ENCODE measurements around the gene MMAB.

MMAB gene

GRCh38 chr12:109557805-109558204 lies 15.5 kb downstream of the MMAB start:
- no peak for DNase-seq

GRCh38 chr12:109557200-109557599 lies 16.1 kb downstream of the MMAB start:
- DNase-seq: no peak

GRCh38 chr12:109555431-109556315 lies 17.6 kb downstream of the MMAB start:
- DNase-seq: no peak

DNA sequence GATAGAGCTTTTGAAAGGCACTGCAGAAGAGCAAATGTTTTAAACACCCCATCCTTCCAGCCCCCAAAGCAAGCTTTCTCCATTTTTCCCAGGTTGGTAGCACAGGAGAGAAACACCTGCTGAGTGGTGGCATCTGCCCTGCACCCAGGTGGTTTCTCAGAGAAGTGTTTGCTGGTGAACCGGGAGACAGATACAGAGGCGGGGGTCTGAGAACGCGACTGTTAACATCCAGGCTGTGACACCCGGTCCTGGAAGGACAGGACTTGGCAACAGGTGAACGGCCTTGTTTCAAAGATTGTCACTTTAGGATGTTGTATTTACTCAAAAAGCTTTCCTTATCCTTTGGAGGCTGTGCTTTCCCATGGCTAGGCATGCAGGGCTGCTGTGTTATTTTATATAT lies 18.5 kb downstream of the MMAB start:
- no peak for DNase-seq

GRCh38 chr12:109553906-109554500 lies 19.3 kb downstream of the MMAB start:
- no peak for DNase-seq

DNA sequence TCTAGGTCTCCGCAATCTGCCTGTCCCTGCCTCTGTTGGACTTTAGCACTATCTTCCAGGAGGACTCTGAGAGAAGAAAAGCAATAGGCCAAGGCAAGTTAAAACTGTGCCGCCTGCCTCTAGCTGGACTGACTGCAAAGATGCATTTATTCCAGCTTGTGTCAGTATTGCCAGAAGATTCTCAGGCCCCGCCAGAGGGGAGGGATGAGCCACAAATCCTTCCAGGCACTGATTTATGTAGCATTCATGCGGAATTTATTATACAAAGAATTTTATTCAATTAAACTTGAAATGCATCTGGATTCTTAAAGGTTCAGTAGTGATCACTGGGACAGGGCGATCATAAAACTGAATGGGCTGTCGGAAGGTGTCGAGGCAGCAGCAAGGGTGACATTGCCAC lies 19.8 kb downstream of the MMAB start:
- no peak for DNase-seq

GRCh38 chr12:109552971-109553370 lies 20.3 kb downstream of the MMAB start:
- no peak for DNase-seq

DNA sequence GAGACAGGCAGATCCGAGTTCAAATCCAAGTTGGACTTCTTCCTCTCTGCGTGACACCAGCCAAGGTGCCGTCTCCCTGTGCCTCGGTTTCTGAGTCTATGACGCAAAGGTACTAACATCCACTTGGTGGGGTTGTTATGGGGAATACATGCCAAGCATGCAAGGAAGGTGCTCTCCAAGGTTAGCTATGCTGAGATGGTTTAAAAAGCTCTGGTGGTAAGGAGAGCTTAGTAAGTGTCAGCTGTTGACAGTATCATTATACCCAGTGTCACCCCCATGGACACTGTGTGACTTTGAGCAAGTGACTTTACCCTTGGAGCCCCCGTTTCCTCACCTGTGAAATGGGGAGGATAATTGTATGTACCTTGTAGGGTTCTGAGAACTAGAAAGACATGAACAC lies 22.2 kb downstream of the MMAB start:
- no peak for DNase-seq

DNA sequence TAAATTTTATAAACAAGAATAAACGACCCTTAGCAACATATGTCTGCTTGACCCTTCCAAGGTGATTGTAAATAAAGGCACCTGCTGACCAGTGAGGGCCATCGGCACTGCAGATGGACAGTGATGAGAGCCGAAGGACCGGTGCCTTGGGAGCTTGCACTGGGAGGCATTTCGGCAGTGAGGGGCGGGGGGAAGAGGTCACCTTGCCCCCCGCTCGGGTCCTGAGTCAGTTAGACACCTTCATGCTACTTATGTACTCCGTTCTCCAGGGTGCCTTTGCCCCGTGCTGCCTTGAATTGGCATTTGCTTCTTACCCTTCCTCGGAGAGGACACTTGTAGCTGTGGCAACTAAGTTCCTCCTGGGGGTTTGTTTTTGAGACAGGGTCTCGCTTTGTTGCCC lies 23.0 kb downstream of the MMAB start:
- DNase-seq: no peak

DNA sequence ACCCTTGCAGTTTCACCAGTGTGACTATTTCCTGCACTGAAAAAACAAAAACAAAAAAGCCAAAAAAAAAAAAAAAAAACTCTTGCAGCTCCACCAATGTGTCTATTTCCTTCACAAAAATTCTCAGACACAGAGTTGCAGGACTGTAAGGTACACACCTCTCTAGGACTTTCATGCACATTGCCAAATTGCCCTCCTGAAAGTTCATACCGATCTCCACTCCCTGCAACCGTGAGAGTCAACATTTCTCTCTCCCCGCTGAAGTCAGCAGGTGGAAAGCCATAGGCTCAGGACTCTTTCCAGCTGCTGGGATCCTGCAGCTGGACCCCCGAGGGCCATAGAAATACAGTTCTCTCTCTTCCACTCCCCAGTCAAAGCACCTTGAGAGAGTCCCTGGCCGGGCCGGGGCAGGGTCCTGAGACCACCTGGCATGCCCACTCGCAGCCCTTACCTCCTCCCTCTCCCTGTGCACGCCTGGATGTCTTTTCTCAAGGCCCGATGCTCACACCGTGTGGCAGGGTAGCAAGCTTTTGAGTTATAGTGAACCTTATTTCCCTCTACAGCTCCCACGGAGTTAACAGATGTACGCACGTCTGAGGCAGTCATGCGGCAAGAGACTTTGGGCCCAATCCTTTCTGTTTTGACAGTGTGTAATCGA lies 23.6 kb downstream of the MMAB start:
- no peak for DNase-seq

DNA sequence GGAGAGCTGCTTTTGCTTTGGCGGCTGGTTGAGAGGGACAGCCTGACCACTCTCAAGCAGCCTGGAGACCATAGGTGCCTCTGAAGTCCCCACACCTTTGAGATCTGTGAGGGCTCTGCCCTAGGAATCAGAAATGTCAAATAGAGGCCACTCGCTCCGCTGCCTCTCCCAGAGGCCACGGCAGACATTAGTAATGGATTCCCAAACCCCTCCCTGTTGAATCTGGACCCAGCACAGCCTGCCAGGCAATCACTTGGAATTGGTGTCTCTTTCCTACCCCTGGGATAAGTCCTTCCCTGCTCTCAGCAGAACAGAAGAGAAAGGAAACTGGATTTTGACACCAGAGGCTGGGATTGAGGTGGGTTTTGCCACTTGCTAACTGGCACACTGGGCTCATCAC lies 25.0 kb downstream of the MMAB start:
- DNase-seq: no peak

DNA sequence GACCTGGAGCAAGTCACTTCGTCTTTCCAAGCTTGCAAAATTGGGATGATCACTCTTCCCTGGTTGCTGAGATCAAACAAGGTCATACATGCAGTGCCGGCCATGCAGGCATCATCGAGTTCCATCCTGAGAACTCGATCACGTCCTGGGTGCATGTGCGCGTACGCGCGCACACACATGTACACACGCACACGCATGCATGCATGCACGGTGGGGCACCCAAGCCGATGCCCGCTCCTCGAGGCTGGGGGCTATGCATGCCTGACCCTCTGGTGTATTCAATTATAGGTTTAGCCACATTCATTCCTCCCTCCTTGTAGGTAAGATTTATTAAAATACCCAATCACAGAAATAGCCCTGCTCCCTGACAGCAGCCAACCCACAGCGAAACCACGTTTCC lies 26.0 kb downstream of the MMAB start:
- no peak for DNase-seq

DNA sequence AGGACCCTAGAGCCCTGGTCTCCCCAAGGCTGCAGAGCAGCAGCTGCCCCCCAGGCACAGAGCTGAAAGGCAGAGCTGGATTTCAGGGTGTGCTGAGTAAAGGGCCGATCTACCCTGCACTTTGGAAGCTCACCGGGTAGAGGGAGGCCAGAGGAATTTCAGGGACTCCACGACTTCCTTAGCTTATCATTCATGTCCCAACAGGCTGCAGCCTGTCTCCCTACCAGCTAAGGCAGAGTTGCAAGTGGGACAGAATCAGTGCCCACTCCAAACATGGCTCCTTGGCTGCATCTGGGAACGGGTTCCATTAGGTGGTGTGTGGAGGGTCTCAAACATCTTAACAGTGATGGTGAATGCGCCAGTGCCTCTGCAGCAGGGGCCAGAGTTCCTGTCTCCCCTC lies 27.5 kb downstream of the MMAB start:
- DNase-seq: no peak

DNA sequence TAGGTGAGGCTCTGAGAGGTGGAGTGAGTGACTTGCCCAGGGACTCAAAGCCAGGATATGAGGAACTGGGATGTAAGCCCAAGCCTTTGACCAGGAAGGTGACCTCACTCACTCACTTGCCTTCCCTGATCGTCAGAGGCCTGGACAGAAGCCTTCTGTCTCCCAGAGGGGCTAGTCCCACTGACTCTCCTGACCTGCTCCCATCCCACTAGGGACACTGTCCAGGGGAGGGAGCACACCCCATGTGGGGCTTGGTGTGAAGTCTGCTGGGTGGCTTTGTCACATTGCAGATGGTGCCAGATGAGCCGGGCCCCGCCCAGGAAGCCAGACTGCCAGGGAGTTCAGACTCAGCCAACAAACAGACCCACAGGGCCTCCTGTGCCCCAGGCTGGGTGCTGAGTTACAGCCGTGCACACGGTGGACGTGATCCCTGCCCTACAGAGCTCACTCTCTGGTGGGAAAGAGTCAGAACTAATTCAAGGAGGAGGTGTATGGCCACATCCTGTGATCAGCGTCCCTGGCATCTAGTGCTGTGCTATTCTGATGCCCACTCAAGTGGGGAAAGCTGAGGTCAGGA lies 28.3 kb downstream of the MMAB start:
- DNase-seq: no peak

DNA sequence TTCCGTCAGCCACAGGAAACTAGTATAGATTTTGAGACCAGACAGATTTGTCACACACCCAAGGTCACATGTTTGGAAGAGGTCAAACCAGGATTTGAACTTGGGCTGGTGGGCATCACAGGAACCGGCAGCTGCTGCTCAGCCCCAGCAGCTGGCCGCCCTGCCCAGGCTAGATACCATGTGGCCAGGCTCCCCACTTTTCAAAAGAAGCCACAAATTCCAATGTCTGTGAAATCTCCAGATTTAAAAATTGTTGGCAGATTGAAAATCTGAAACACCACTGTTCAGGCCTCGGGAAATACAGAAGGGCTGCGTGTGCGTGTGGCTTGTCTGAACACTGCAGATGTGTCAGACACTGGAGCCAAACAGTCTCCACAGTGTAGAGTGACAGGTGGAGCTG lies 30.4 kb downstream of the MMAB start:
- no peak for DNase-seq

DNA sequence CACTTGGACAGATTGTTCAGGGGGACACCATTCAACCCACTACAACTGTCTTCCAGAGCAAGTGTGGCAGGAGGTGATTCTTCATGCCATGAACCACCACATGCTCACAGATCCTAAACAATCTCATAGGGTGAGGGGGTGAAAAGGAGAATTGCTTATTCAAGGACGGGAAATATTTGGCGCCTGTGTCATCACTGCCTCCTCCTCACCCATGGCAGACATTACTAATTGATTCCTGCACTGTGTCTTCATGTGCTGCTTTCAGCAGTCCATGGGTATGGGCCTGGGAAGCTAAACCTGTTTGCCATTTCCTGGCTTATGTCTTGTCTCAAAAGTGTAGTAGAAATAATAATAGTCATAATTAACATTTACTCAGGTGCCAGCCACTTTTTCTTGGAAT lies 31.3 kb downstream of the MMAB start:
- DNase-seq: no peak

DNA sequence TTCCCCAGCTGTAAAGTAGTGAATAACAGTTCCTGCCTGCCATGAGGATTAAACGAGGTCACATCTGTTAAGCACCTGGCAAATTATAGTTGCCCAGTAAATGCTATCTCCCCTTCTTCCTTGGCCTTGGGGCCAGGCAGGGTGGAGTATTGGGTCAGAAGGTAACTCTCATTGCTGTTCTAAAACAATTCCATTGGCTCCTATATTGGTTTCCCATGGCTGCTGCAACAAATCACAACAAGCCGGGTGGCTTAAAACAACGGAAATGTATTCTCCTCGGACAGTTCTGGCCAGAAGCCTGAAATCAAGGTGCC lies 31.9 kb downstream of the MMAB start:
- no peak for DNase-seq

DNA sequence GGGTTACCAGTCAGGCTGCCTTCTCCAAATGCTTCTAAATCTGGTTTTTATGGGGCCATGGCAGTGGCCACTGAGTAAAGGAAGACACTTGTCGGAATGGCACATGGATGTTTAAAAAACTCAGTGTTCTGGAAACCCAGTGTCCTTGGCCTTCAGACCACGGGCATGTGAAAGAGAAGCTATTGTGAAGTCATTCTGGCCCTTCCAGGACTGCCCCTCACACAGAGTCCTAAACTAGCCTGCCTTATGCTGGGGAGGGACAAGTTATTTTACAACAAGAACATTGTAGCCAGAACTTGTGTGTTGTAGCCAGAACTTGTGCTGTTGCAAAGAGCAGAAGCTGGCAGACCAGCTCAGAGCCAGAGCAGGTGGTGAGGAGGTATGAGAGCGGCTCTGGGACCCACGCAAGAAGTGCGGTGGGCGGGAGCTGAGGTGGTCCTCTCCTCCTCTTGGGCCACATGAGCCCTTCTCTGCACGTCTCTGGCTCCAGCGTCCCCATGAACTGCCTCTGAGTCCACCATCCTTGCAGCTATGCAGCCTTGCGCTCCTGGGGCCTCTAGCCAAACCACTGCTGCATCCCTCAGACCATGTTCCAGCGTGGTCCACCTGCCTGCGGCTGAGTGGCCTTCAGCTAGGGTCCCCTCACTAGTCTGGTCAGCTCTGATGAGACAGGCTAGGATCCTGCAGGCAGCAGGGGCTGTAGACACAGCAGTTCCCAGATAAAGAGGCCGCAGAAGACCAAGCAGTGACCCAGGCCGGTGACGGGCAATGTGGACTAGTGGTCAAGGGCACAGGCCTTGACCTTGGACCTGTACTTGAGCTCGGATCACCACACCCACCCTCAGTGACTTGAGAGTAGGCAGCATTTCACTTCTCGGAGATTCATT lies 32.5 kb downstream of the MMAB start:
- no peak for DNase-seq

GRCh38 chr12:109539508-109539907 lies 33.8 kb downstream of the MMAB start:
- no peak for DNase-seq

GRCh38 chr12:109538191-109538863 lies 35.0 kb downstream of the MMAB start:
- no peak for DNase-seq

DNA sequence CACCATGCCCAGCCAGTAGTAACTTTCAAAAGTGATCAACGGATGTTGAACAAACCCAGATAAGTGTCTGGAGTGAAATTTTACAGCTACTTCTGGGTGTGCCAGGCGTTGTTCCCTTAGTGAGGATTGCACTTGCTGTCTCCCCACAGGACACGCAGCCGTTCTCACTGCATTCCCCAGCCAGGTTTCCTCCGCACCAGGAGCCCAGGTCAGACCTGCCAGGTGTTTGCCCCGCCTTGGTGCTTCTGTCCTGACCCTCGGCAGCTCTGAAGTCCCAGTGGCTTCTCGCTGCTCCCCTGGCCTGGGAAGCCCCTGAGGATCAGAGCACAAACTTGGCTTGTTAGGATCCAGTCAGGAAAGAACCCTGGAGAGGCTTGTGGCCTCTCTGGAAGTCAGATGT lies 36.2 kb downstream of the MMAB start:
- DNase-seq: no peak

GRCh38 chr12:109535863-109536250 lies 37.4 kb downstream of the MMAB start:
- DNase-seq: no peak
